Transverse colon (tissue), 4 donors: Measurements from ENCODE around the gene PHGDH.
A peak's percentile ranks its signal among the peaks of the same experiment; 100 is the strongest.

ENCODE experiments used
- EP300 ChIP-seq: sonication (generic); formaldehyde crosslinking; IDR thresholded peaks from one replicate; pipeline ENCODE4 v1.6.1; 2017; ENCODE audit warnings: antibody characterized with exemption, low read depth
- POLR2A ChIP-seq: fragments of 450-650 bp; IDR thresholded peaks from one replicate; pipeline ENCODE4 v1.6.1; 2016; ENCODE audit warnings: antibody characterized with exemption, mild to moderate bottlenecking, moderate library complexity
- POLR2AphosphoS5 ChIP-seq, 3 donors: sonication (generic); formaldehyde crosslinking; IDR thresholded peaks; one replicate each; pipeline ENCODE4 v1.6.1; 2016; ENCODE audit warnings: antibody characterized with exemption in 3 of 3
- TF ChIP-seq, protein P1 (sequence below), 5 experiments: fragments of 200-600 bp in 3 of 5; fragments of 450-650 bp in 2 of 5; sonication (generic) in 3 of 5; IDR thresholded peaks; 1 replicate in 2 of 5; 2 replicates in 3 of 5; pipeline ENCODE4 v1.5.1; 2016 to 2017; ENCODE audit warnings: antibody characterized with exemption in 5 of 5, inconsistent platforms in 3 of 5, mild to moderate bottlenecking in 2 of 5, moderate library complexity in 1 of 5

DNA sequence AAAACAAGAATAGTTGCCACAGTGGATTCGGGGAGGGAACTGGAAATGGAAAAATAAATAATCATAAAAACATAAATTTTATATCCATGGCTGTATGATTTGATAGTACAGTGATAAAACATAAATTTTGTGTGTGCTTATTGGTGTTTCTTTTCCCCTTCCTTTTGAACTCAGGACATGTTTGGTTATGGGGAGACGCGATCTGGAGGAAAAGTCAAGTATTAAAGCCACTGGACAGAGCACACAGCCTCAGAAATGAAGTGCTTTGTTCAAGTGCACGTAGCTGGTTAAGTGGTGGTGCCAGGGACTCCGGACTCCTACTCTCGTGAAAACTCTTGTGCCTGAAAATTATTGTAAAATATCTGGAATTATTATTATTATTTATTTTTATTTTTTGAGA is 66.6 kb downstream of the PHGDH start:
- TF ChIP-seq POLR2A (no peak), POLR2AphosphoS5 (IDR thresholded peaks at IDR 0.05) (peak in 2 of 3 donors; percentile 45 to 51), EP300 (no peak)
- TF ChIP-seq, protein P1, sequence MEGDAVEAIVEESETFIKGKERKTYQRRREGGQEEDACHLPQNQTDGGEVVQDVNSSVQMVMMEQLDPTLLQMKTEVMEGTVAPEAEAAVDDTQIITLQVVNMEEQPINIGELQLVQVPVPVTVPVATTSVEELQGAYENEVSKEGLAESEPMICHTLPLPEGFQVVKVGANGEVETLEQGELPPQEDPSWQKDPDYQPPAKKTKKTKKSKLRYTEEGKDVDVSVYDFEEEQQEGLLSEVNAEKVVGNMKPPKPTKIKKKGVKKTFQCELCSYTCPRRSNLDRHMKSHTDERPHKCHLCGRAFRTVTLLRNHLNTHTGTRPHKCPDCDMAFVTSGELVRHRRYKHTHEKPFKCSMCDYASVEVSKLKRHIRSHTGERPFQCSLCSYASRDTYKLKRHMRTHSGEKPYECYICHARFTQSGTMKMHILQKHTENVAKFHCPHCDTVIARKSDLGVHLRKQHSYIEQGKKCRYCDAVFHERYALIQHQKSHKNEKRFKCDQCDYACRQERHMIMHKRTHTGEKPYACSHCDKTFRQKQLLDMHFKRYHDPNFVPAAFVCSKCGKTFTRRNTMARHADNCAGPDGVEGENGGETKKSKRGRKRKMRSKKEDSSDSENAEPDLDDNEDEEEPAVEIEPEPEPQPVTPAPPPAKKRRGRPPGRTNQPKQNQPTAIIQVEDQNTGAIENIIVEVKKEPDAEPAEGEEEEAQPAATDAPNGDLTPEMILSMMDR (IDR thresholded peaks at IDR 0.05) = no peak
